Measurements from ENCODE around the gene RGS3.

Gene RGS3

DNA sequence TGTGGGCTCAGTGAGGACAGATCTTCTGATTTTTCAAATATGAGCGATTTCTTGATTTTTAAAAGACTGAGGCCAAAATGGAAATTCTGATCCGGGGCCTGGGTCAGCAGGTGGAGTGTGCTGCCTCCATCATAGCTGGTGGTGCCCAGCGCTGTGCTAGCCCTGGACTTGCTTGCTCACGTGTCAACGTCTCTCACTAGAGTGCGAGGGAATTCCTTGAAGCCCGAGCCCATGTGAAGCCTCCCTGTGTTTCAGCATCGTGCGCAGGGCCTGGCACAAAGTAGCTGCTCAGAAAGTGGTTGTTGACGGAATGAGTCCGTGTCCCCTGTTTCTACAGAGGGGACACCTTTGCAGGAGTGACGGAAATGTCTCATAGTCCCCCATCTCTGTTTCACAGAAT lies 50.5 kb downstream of the RGS3 start:
- DNase-seq = no peak

DNA sequence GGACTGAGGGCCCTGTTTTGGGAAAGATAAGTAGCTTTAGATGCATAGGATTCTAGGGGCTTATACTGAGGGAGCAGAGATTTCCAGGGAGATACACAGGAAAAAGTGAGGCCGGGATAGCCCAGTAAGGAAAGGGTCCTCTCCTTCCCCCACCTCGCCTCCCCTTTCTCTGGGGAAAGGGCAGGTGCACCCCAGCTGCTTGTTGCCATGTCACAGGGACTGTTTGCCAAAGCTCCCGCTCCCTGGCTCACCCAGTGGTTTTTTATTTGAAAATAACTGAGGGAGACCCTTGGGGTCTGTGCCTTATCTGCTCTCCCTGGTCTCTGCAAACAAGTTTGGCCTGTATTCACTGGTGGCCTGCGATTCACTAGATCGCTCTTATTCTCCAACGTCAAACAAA lies 51.2 kb downstream of the RGS3 start:
- DNase-seq = no peak

GRCh38 chr9:113515862-113516261 lies 52.3 kb downstream of the RGS3 start:
- DNase-seq = no peak

GRCh38 chr9:113516840-113517577 lies 53.5 kb downstream of the RGS3 start:
- DNase-seq = peak; percentile 79

DNA sequence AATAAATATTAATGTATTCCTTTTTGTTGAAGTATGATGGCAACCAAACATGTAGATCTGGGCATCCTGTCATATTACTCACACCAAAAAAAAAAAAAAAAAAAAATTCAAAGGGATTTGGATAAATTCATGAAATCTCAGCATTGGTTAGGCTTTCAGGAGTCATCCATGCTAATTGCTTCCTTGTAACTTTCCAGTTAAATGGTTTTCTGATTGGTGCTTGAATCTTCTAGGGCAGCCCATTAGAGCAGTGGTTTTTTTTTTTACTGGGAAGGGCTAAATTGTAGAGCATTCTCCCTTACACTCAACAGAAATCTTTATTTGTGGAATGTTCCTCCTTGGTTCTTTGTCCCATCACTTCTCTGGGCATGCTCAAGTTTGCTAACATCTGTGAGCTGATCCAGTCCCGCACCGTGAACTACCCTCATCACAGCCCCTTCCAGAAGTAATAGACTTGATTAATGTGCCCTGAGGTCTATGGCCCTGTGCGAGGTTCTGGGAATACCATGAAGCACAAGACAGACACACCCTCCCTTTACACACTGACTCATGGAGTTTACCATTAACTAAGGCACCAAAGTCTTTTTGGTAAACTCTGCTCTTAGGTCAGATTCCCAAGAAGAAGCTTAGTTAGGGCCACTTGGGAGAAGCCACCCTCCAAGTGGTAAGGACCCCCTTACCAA lies 56.0 kb downstream of the RGS3 start:
- DNase-seq = no peak

- DNase-seq = peak; percentile 80
Observed at GRCh38 chr9:113520109-113520642, 56.6 kb downstream of the RGS3 start.

DNA sequence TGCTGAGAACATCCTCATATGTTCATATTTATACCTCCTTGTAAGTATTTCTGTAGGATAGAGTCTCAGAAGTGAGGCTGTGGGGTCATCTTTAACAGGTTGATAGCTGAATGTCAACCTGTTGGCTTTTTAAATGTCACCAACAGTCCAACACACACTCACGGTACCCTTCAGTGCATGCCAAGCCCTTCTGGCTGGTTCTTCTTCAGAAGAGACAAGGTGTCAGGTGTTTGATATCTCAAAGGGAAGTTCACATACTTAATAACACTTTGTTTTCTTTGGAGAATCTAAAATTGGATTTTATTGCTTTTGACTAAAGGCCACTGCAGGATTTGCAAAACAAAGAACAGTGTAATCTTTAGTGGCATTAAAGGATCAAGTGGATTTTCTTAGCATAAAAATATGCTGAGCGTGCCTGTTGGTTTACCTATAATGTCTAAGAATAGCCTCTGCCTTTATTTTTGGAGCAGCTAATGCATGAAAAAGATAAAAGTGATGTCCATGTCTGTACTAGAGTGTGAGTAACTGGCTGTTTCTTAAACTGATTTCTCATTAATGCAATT lies 58.2 kb downstream of the RGS3 start:
- DNase-seq = no peak

- no peak for DNase-seq
Observed at GRCh38 chr9:113522419-113522818, 58.9 kb downstream of the RGS3 start.

DNA sequence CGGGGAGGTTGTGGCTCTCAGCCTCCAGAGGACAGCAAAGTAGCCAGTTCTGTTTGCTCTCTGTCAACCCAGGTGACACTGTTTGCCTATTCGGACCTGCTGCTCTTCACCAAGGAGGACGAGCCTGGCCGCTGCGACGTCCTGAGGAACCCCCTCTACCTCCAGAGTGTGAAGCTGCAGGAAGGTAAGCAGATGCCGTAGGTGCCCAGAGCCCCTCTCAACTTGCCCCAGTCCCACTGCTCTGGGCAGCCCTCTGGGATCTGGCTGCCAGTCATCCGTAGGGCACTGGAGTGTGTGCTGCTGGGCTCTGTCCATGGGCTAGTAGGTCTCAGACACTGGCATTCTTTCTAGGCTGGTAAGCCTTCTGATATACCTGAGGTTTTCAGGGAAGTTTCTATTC lies 59.3 kb downstream of the RGS3 start:
- no peak for DNase-seq

DNA sequence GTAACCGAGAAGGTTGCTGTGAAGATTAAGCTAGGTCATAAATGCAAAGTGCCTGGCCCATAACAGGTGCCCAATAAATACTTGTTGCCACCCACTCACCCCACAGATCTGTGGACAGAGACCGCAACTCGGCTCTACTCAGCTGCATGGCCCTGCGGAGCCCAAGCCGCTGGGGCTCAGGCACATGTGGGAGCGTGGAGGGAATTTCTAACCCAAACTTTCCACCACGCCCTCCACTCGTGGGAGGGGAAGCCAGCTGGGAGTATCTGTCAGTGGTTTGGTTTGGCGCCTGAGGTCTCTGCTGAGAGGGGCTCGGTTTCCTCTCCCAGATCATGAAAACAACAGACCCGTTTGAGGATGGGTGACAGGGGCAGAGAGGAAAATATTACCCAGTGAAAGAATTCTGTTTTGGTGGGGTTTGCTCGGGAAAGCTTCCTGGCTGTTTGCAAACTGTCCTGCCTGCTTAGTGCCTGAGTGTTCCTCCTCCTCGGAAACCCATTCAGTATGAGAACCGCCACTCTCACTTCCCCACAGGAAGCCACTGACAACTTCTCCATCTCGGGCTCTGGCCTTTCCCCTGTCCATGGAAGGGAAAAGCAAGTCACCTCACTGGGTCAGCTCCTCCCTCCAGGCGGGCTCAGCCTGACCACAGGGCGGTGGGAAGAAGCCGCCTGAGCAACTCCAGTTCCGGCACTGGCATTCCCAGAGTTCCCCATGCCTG lies 60.1 kb downstream of the RGS3 start:
- DNase-seq = peak; percentile 52

DNA sequence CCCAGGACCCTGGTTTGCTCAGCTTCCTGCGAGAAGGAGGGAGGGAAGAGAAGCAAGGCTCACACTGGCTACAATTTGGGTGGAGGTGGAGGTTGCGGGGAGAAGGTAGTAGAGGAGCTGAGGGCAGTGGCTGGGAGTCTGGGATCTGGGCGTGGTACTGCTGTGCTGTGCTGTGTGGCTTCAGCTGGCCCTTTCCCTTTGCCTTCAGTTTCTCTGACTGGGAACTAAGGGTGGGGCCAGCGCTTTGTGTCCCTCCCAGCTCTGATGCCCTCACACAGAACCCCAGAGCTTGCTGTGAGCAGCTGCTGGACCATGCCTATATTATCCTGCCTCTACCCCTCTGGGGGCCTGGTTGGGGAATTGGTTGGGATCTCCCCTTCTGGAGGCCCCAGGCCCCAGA lies 60.9 kb downstream of the RGS3 start:
- DNase-seq = no peak

GRCh38 chr9:113525205-113525604 lies 61.7 kb downstream of the RGS3 start:
- no peak for DNase-seq

GRCh38 chr9:113525831-113526230 lies 62.3 kb downstream of the RGS3 start:
- no peak for DNase-seq

DNA sequence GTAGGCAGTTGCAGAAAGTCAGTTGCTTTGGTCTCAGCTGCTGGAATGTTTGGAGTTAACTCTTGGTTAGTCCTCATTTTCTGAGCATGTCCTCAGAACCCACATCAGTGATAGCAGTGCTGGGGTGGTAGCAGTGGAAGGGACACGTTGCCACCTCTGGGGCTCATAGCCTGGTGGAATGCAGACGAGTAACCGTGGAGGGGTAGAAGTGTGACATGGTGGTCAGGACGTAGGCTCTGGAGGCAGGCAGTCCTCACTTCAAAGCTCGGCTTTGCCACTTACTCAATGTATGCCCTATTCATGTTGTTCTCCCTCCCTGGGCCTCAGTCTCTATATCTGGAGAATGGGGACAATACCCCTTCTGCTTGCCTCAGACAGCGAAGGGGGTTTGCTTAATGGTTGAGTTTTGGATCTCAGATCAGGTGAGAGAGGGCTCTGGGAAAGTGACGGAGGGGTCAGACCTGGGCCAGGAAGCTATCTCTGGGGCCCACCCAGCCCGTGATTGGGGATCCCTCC lies 62.8 kb downstream of the RGS3 start:
- no peak for DNase-seq

DNA sequence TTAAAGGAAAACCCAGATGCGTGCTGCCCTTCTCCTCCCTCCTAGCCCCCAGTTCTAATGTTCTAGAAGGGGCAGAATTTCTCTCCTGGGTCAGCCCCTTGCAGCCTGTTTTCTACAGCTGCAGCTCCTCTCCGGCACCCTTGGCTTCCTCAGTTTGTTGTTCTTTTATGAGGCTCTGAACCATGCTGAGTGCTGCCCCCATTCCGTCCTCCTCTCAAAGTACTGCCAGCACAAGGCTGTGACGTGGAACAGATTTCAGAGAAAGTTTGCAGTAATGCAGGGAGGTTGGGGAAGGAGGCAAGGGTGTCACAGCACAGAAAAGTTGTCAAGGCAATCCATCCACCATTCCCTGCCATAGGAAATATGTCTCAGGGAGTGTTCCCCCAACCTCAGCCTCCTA lies 63.3 kb downstream of the RGS3 start:
- no peak for DNase-seq

GRCh38 chr9:113528088-113528487 lies 64.6 kb downstream of the RGS3 start:
- DNase-seq = no peak

DNA sequence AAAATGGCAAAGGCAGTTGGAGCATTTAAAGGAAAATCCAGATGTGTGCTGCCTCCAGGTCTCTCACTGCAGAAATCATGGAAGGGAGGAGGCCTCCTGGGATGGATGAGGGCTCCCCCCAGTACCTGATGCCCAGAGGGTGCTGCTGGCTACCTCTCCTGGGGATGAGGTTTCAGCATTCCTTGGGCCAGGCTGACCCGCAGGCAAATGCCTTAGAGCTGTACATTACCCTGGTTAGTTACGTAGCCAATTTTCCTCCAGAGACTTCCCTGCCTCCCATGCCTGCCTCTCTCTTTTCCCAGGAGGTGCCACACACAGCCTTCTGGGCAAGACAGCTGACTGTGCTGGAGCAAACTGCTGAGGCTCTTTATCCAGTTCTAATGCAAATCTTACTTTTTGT lies 65.3 kb downstream of the RGS3 start:
- no peak for DNase-seq

DNA sequence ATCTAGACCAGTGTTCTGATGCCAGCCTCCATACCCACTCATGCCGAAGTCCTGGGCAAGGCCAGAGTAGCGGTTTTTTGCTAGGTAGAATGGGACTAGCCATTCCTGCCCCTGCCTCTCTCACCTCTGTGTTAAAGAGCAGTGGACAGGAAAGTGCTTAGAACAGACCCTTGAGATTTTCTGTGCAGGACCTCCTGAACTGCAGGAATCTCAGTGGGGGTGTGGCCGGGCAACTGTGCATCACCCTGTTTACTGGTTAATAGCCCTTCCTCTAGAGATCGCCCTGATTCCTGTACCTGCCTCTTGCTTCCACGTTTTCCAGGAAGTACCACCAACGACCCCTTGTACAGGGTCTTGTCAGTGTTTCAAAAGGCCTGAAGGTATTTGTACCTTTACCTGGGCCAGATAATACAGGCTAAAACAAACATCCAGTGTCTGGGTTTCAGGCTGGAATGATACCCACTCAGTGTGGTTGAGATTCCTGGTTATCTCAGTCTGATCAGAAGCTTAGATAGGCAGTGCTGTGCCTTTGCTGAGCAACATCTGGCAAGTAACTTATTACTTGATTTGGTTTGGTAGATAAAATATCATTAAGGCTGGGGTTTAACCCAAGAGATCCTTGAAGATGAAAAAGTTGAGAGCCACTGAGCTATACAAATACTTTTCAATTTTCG lies 65.9 kb downstream of the RGS3 start:
- no peak for DNase-seq

DNA sequence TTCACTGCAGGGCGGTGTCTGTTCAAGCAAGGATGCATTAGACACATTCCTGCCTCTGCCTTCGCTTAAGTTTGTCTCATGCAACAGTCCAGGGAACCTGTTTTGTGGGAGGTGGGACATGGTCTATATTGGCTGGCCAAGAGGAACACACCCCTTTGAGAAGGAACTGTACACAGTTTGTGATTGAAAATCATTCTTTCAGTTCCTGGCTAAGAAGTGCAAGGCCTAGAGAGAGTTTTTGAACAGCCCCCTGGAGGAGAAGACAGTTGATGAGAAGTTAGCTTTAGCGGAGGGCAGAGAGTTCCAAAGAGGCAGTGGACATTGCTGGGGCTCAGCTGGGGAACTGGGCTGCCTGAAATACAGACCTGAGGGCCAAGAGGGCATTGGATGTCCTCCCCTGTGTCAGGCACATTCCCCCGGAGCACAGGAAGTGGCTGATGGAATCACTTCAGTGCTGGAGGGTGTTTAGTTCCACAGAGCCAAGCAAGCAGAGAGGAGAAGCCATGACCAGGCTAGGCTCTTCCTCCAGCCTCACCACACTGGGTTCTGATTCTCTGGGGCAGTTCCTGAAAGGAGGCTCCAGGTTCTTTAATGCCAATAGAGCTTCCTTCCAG lies 66.6 kb downstream of the RGS3 start:
- no peak for DNase-seq

- no peak for DNase-seq
Observed at GRCh38 chr9:113530942-113531341, 67.4 kb downstream of the RGS3 start.

GRCh38 chr9:113531919-113532808 lies 68.6 kb downstream of the RGS3 start:
- no peak for DNase-seq

Measured in CD4-positive, alpha-beta T cell treated with Interleukin-10 for 1 hour (primary cell).